DMS114 treated with DMSO at 0.1 percent for 48 hours (cell line): Measurements from ENCODE around the gene CHRNA5.
"Not testable (repeated sequence)": the region's sequence is repeated elsewhere in the genome, so short reads cannot be mapped to it uniquely, and the experiment has no call there.

ENCODE experiments used
- DNase-seq: peaks from one replicate; lab custom pipeline; 2025; ENCODE audit not compliant: unreplicated experiment; lab: John Stamatoyannopoulos, UW

The CHRNA5 gene

GRCh38 chr15:78564743-78565096, 600 bp upstream of the CHRNA5 start:
- no peak for DNase-seq

DNA sequence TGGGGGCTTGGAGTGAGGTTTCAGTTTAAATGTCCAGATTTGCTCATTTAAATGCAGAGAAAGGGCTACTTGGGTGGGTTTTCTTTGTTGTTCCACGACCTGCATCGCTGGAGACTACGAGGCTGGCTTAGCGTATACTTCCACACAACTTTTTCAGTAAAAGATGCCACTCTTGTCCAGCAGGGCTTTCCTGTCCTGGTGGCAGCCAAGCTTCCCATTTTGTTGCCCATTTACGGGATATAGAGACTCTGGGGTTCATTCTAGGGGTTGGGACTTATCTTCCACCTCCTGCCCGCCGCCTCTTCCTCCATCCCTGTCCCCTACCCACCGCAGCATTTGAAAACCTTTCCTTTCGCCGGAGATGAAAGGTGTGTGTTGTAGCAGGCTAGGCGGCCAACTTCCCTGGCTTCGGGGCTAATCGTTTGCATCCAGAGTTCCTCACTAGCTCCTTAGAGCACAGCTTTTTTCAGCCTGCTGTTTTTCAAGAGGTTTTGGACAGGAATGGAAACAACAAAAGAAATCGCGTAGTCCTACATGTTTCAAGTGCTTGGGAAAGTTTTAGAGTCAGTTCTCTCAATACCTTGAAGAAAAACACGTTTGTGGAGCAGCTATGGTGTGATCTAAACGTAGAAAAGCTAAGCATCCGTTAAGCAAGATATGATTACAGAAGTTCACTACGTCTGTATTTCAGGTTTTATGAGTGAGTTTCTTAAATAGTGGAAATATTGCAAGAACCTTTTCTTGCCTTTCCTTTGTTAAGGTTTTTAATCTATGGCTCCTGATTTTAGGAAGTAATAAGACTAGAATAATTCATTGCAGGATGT, 843 bp downstream of the CHRNA5 start:
- DNase-seq = peak; percentile 57

DNA sequence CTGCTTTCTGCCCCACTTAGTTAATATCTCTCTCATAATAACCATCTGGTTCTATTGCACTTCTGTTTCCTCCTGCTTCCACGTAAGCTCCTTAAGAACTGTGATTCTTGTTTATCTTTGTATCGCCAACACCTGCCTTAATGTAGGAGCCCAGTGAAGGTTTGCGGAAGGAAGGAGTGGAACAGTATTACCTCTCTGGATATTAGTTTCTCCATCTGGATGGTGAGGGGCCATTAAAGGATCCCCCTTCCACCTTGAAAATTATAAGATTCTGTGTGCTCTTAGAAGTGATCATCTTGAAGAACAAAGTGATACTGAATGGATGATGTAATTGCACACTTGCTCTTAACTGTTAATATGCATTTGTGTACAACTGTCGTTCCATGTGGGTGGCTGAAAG, 2.2 kb downstream of the CHRNA5 start:
- no peak for DNase-seq

GRCh38 chr15:78570710-78571109, 5.4 kb downstream of the CHRNA5 start:
- no peak for DNase-seq

- no peak for DNase-seq
These were observed 6.1 kb downstream of the CHRNA5 start for GRCh38 chr15:78571382-78571781.

- no peak for DNase-seq
These were observed 8.1 kb downstream of the CHRNA5 start for GRCh38 chr15:78573416-78573815.

DNA sequence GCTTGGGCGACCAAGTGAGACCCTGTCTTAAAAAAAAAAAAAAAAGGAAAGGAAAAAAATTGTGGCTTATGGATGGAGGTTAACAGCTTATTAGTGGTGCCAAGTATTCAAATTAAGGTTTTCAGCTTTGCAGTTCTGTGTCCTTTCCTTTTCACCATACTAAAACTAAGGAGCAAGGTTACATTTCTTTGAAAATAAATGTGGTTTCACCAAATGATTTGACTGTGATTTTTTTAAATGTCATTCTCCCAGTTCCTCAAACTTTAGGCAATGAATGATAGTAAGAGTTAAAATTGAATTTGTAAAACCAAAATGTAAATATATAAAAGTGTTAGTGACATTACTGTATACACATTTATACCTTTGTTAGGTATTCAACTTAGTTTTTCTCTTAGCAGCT, 9.6 kb downstream of the CHRNA5 start:
- DNase-seq = no peak

GRCh38 chr15:78597583-78597982, 32.3 kb downstream of the CHRNA5 start:
- no peak for DNase-seq

DNA sequence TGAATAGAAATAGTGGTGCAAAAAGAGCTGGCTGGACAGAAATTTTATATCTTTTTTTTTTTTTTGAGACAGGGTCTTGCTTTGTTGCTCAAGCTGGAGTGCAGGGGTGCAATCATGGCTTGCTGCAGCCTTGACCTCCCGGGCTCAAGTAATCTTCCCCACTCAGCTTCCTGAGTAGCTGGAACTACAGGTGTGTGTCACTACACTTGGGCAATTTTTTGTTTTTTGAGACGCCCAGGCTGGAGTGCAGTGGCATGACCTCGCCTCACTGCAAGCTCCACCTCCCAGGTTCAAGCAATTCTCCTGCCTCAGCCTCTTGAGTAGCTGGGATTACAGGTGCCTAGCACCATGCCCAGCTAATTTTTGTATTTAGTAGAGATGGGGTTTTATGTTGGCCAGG, 33.0 kb downstream of the CHRNA5 start:
- DNase-seq = no peak

DNA sequence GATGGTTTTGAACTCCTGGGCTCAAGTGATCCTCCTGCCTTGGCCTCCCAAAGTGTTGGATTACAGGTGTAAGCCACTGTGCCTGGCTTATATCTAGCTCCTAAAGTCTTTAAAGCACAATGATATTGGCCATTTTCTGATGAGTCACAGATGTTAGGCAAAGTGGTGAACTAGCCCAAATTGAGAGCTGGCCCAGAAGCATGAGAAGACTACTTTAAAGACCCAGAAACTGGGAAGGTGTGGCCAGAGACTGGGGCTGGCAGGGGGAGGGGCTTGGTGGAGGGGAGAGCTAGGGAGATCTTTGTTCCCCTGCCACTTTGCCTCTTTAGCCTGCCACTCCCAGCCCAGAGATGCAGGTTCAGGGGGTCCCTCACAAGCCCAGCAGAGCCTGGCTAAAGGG, 33.9 kb downstream of the CHRNA5 start:
- no peak for DNase-seq

- DNase-seq = no peak
These were observed 38.1 kb downstream of the CHRNA5 start for GRCh38 chr15:78603467-78603866.

DNA sequence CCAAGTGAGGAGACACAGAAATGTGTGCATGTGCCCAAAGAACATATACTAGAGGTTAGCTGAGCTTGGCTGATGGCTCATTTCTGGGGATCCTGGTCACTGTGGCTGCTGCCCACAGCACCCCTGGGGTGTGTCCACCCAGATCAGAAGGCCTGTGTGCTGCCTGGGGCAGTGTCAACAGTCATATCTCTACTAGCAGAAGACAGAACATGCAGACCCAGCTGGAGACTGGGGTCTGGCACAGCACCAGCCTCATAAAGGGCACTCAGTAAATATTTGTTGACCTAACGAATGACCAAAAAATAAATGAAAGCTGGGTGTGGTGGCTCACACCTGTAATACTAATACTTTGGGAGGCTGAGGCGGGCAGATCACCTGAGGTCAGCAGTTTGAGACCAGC, 39.1 kb downstream of the CHRNA5 start:
- DNase-seq = no peak

DNA sequence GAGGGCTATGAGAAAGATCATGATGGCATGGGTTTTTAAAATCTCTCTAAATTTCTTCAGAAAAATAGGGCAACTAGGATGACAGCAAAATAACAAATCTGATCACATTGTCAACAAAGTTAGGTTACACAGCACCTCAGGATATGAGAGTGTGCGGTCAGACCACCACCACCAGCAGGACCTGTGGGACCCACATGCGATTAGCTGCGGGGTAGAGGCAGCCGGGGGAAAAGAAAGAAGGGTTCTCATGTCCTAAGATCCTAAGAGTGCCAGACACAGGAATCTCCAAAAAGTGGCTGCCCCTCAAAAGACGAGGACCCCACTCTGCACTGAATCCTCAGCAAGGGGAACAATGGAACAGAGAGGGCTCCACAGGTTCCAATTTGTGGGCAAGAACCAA, 39.9 kb downstream of the CHRNA5 start:
- DNase-seq = no peak

DNA sequence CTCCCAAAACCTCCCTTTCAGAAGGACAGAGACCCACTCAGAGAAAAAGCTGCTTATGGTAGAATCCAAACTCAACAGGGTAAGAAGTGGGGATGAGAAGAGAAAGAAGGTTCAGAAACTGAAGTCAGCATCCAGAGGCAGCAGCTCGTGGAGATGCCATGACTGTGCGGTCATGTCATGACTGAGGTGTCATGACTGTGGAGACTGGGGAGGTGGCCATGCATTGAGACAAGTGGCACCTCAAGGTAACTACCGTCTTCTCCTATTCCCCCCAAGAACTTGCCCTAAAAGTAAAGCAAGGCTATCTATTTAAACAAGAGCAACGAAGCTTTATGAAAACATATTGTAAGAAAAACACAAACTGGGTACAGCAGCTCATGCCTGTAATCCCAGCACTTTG, 40.4 kb downstream of the CHRNA5 start:
- no peak for DNase-seq

DNA sequence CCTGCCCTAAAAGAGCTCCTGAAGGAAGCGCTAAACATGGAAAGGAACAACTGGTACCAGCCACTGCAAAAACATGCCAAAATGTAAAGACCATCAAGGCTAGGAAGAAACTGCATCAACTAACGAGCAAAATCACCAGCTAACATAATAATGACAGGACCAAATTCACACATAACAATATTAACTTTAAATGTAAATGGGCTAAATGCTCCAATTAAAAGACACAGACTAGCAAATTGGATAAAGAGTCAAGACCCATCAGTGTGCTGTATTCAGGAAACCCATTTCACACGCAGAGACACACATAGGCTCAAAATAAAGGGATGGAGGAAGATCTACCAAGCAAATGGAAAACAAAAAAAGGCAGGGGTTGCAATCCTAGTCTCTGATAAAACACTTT, 44.2 kb downstream of the CHRNA5 start:
- DNase-seq = not testable (repeated sequence)

DNA sequence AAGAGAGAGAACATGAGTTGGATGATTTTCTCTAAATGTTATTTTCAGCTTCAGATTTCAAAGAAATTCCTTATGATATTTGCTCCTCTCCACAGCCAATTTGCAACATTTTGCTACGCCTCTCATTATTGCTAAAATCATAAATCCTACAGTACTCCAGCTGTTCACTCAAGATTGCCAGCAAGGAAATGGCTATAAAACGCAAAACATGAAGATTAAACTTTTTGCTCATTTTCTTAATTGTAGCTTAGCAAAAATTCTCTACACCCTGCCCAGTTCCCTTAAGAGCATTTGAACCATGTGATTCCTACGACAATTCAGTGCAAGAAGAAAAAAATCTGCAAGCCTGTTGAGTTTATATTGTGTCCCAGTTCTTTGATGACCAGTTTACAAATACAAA, 48.7 kb downstream of the CHRNA5 start:
- no peak for DNase-seq

- DNase-seq = no peak
These were observed 49.9 kb downstream of the CHRNA5 start for GRCh38 chr15:78615151-78615589.

GRCh38 chr15:78616506-78616905, 51.2 kb downstream of the CHRNA5 start:
- no peak for DNase-seq

GRCh38 chr15:78617076-78617475, 51.8 kb downstream of the CHRNA5 start:
- DNase-seq = no peak

- no peak for DNase-seq
These were observed 52.2 kb downstream of the CHRNA5 start for GRCh38 chr15:78617516-78617915.

GRCh38 chr15:78618064-78618463, 52.7 kb downstream of the CHRNA5 start:
- DNase-seq = no peak

GRCh38 chr15:78618490-78618934, 53.2 kb downstream of the CHRNA5 start:
- peak; percentile 86 for DNase-seq
